Caco-2 (cell line): ENCODE results near the gene GPSM1. TPM values are rescaled to one million over a fixed set of nuclear protein-coding genes. Genes with fewer than 3 reads are reported as not detected.

Experiments
- BruUV-seq: library from RNA; stranded (reverse); fragments of 400-500 nt; replicated peaks from 2 replicates; lab custom pipeline; 2021; lab: Mats Ljungman, UMichigan
- CTCF ChIA-PET: fragments of 300-600 bp; sonication (Branson Sonifier 250); formaldehyde crosslinking; loops from one replicate; lab custom pipeline; 2022; ENCODE audit warnings: antibody characterized with exemption; lab: Charles Lee
- POLR2A ChIA-PET: fragments of 300-600 bp; sonication (Branson Sonifier 250); formaldehyde crosslinking; loops from one replicate; lab custom pipeline; 2022; ENCODE audit warnings: antibody characterized with exemption; lab: Charles Lee
- DNase-seq, 2 experiments: peaks; one replicate each; pipeline versions ENCODE4 v3.0.0 to v3.0.0-alpha.2; 2020 to 2022
- H3K27me3 ChIP-seq: replicated peaks from 2 replicates; pipeline ENCODE4 v1.6.0; 2011; ENCODE audit warnings: low read length; ENCODE audit not compliant: control insufficient read depth, insufficient read depth
- H3K36me3 ChIP-seq: 2 replicates; pipeline ENCODE4 v1.5.1; 2011; ENCODE audit warnings: low read length; ENCODE audit not compliant: control insufficient read depth, insufficient read depth
- H3K4me1 ChIP-seq: fragments of 250-450 bp; sonication (Bioruptor Pico); 2 replicates; pipeline ENCODE4 v1.5.1; 2020; ENCODE audit warnings: mild to moderate bottlenecking
- H3K4me3 ChIP-seq: 2 replicates; pipeline ENCODE4 v1.5.1; 2011; ENCODE audit warnings: low read depth, mild to moderate bottlenecking, control low read depth, low read length
- H3K9me3 ChIP-seq: fragments of 250-450 bp; sonication (Bioruptor Pico); 2 replicates; pipeline ENCODE4 v1.5.1; 2020; ENCODE audit warnings: mild to moderate bottlenecking, moderate library complexity
- H3K27ac Mint-ChIP-seq: one replicate; pipeline ENCODE4 v1.8.0; 2022; ENCODE audit warnings: mixed read lengths; ENCODE audit not compliant: unreplicated experiment
- H3K27me3 Mint-ChIP-seq: one replicate; pipeline ENCODE4 v1.8.0; 2022; ENCODE audit warnings: mixed read lengths; ENCODE audit not compliant: insufficient read depth, unreplicated experiment
- H3K36me3 Mint-ChIP-seq: one replicate; pipeline ENCODE4 v1.8.0; 2022; ENCODE audit warnings: mild to moderate bottlenecking, mixed read lengths; ENCODE audit not compliant: insufficient read depth, unreplicated experiment
- H3K4me1 Mint-ChIP-seq: one replicate; pipeline ENCODE4 v1.8.0; 2022; ENCODE audit warnings: low read depth, mixed read lengths; ENCODE audit not compliant: unreplicated experiment
- H3K4me3 Mint-ChIP-seq: one replicate; pipeline ENCODE4 v1.8.0; 2022; ENCODE audit warnings: mild to moderate bottlenecking, moderate library complexity, mixed read lengths; ENCODE audit not compliant: unreplicated experiment
- H3K9me3 Mint-ChIP-seq: one replicate; pipeline ENCODE4 v1.8.0; 2022; ENCODE audit warnings: mixed read lengths; ENCODE audit not compliant: unreplicated experiment
- intact Hi-C: fragments of 100-400 bp; cut with micrococcal nuclease; formaldehyde crosslinking; loops from one replicate; pipeline ENCODE4 v1.10.0; 2022; ENCODE audit not compliant: unreplicated experiment
- total RNA-seq: library from RNA; stranded (reverse); gene quantifications from 2 replicates; pipeline ENCODE4 v1.2.3, GENCODE V29; 2022
- TF ChIP-seq, protein P1 (sequence below), 2 experiments: fragments of 200-600 bp in 1 of 2; IDR thresholded peaks; 1 replicate in 1 of 2; 2 replicates in 1 of 2; pipeline versions ENCODE4 v1.5.1 to v1.8.0; 2011 to 2022; ENCODE audit warnings: antibody characterized with exemption in 1 of 2, control low read depth in 1 of 2, inconsistent platforms in 1 of 2, low read depth in 1 of 2, low read length in 1 of 2, mild to moderate bottlenecking in 1 of 2, moderate library complexity in 1 of 2; ENCODE audit not compliant: insufficient read depth in 1 of 2, severe bottlenecking in 1 of 2, unreplicated experiment in 1 of 2

The GPSM1 gene
- total RNA-seq, 1 experiment from 2014 or later = 25.7 TPM

- POLR2A ChIA-PET = no interaction called here
These were observed 35.3 kb upstream of the GPSM1 start for GRCh38 chr9:136292026-136292538.

DNA sequence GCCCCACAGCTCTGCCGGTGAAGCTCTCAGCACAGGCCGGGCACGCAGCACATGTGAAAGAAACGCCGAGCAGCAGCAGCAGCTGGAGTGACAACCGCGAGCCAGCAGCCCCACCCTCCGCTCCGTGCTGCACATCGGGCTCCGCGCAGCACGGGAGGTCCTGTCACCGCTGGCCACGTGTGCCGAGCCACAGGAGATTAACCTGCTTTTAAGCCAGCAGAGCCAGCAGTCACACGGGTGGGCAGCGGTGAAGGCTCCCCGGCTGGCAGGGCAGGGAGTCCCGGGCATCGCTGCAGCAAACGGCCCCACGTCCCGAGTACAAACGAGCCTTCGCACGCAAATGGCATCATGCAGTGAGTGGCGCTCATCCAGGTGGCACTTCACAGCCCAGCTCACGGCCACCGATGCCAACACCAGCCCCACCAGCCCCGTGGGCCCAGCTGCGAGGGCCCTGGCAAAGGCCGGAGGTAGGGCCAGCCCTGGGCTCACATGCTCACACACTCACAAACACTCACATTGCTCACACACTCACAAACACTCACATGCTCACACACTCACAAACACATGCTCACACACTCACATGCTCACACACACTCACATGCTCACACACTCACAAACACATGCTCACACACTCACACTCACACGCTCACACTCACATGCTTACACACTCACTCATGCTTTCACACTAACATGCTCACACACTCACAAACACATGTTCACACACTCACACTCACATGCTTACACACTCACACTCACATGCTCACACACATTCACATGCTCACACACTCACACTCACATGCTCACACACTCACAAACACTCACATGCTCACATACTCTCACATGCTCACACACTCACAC lies 34.5 kb upstream of the GPSM1 start:
- no peaks in the 10 kb centered on the region; the same call in 1 of the 2 replicates for H3K9me3 ChIP-seq
- no peaks in the 10 kb centered on the region for H3K36me3 Mint-ChIP-seq
- ChIA-PET POLR2A (no interaction called here), CTCF (no interaction called here)
- H3K4me1 ChIP-seq = peaks cover 20% of the 10 kb centered on the region
- H3K9me3 Mint-ChIP-seq = no peaks in the 10 kb centered on the region
- TF ChIP-seq, protein P1, sequence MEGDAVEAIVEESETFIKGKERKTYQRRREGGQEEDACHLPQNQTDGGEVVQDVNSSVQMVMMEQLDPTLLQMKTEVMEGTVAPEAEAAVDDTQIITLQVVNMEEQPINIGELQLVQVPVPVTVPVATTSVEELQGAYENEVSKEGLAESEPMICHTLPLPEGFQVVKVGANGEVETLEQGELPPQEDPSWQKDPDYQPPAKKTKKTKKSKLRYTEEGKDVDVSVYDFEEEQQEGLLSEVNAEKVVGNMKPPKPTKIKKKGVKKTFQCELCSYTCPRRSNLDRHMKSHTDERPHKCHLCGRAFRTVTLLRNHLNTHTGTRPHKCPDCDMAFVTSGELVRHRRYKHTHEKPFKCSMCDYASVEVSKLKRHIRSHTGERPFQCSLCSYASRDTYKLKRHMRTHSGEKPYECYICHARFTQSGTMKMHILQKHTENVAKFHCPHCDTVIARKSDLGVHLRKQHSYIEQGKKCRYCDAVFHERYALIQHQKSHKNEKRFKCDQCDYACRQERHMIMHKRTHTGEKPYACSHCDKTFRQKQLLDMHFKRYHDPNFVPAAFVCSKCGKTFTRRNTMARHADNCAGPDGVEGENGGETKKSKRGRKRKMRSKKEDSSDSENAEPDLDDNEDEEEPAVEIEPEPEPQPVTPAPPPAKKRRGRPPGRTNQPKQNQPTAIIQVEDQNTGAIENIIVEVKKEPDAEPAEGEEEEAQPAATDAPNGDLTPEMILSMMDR (IDR thresholded peaks at IDR 0.05; ENCODE audit: insufficient read depth in 1 of 2, low read depth in 1 of 2, low read length in 1 of 2, severe bottlenecking in 1 of 2, unreplicated experiment in 1 of 2) = no peak
- H3K27me3 ChIP-seq = no peaks in the 10 kb centered on the region
- intact Hi-C loops = no loop called here
- no peak overlapping the region for H3K27ac Mint-ChIP-seq
- H3K36me3 ChIP-seq = no peaks in the 10 kb centered on the region
- no peaks in the 10 kb centered on the region for H3K4me1 Mint-ChIP-seq
- BruUV-seq = no TSS peak
- H3K27me3 Mint-ChIP-seq = no peaks in the 10 kb centered on the region
- H3K4me3 ChIP-seq = no peak overlapping the region
- DNase-seq = no peak
- H3K4me3 Mint-ChIP-seq = no peak overlapping the region

More at GRCh38 chr9:136292026-136292538, 35.3 kb upstream of the GPSM1 start:
- Mint-ChIP-seq H3K36me3 (no peaks in the 10 kb centered on the region), H3K27me3 (no peaks in the 10 kb centered on the region), H3K27ac (no peak overlapping the region), H3K4me1 (no peaks in the 10 kb centered on the region), H3K4me3 (no peak overlapping the region), H3K9me3 (no peaks in the 10 kb centered on the region)
- H3K36me3 ChIP-seq = no peaks in the 10 kb centered on the region
- H3K4me1 ChIP-seq = peaks cover 19% of the 10 kb centered on the region
- no TSS peak for BruUV-seq
- intact Hi-C loops = no loop called here
- TF ChIP-seq, protein P1 (IDR thresholded peaks at IDR 0.05; ENCODE audit: insufficient read depth in 1 of 2, low read depth in 1 of 2, low read length in 1 of 2, severe bottlenecking in 1 of 2, unreplicated experiment in 1 of 2) = no peak
- no peak for DNase-seq
- no peak overlapping the region for H3K4me3 ChIP-seq
- H3K27me3 ChIP-seq = no peaks in the 10 kb centered on the region
- CTCF ChIA-PET = no interaction called here
- no peaks in the 10 kb centered on the region; the same call in 1 of the 2 replicates for H3K9me3 ChIP-seq

GRCh38 chr9:136293476-136294077 lies 33.8 kb upstream of the GPSM1 start:
- BruUV-seq = no TSS peak
- Histone ChIP-seq H3K36me3 (no peaks in the 10 kb centered on the region), H3K27me3 (no peaks in the 10 kb centered on the region), H3K9me3 (no peaks in the 10 kb centered on the region; the same call in 1 of the 2 replicates), H3K4me3 (no peak overlapping the region), H3K4me1 (peaks cover 20% of the 10 kb centered on the region)
- intact Hi-C loops = no loop called here
- H3K4me1 Mint-ChIP-seq = no peaks in the 10 kb centered on the region
- H3K4me3 Mint-ChIP-seq = no peak overlapping the region
- no peak overlapping the region for H3K27ac Mint-ChIP-seq
- no peak for DNase-seq
- TF ChIP-seq, protein P1 (IDR thresholded peaks at IDR 0.05; ENCODE audit: insufficient read depth in 1 of 2, low read depth in 1 of 2, low read length in 1 of 2, severe bottlenecking in 1 of 2, unreplicated experiment in 1 of 2) = no peak
- H3K9me3 Mint-ChIP-seq = no peaks in the 10 kb centered on the region
- ChIA-PET POLR2A (no interaction called here), CTCF (no interaction called here)
- H3K36me3 Mint-ChIP-seq = no peaks in the 10 kb centered on the region
- no peaks in the 10 kb centered on the region for H3K27me3 Mint-ChIP-seq
